ENCODE data around the gene PEX14. TPM values are rescaled to one million over a fixed set of nuclear protein-coding genes. Genes with fewer than 3 reads are reported as not detected.

The PEX14 gene
- total and polyA plus RNA-seq, 10 of the 15 experiments (the other 5 are each of a cell fraction or from before 2014, with no cell fraction given) = 1.4 to 23.2 (median 12.0) TPM

- Histone ChIP-seq H3K27me3 (replicated peaks in 1 of 2; ENCODE audit: control insufficient read depth in 2 of 2, insufficient read depth in 2 of 2, low read length in 1 of 2) (no peaks in the 10 kb centered on the region), H3K79me2 (ENCODE audit: control insufficient read depth, insufficient read depth, low read length) (peaks cover 20% of the 10 kb centered on the region), H2AFZ (ENCODE audit: control insufficient read depth, low read depth, low read length) (no peak overlapping the region), H4K20me1 (ENCODE audit: control insufficient read depth, insufficient read depth) (no peaks in the 10 kb centered on the region), H3K36me3 (ENCODE audit: control insufficient read depth in 2 of 2, insufficient read depth in 2 of 2, low read length in 1 of 2) (peaks cover 2 to 7% of the 10 kb centered on the region in 2 experiments; a peak in 1 of 4 replicates), H3K4me1 (ENCODE audit: control insufficient read depth, insufficient read depth, low read length) (peaks cover 16% of the 10 kb centered on the region), H3K27ac (ENCODE audit: control insufficient read depth, insufficient read depth) (no peak overlapping the region), H3K4me3 (no peak overlapping the region), H3K9me3 (replicated peaks; ENCODE audit: control insufficient read depth, insufficient read depth, low read length) (no peaks in the 10 kb centered on the region), H3K9ac (ENCODE audit: control insufficient read depth, insufficient read depth, low read length) (no peak overlapping the region), H3K4me2 (ENCODE audit: control insufficient read depth, insufficient read depth) (no peak overlapping the region)
- DNase-seq (ENCODE audit: low read depth, low spot score) = no peak
- CTCF ChIA-PET = interaction anchor here (0.6 to 0.8 kb wide), 3 partner anchors 8 to 367 kb away, joined by 3 to 4 read pairs (median 3); no protein-coding TSS in a partner anchor
- ATAC-seq = peak; percentile 55
- intact Hi-C loops (cut with micrococcal nuclease; ENCODE audit: unreplicated experiment) = loop anchor here (10.0 kb wide), 1 partner anchor 103 kb away; no protein-coding TSS in a partner anchor
- no peak for FAIRE-seq
- WGBS (ENCODE audit: insufficient coverage, insufficient replicate concordance, low lambda C conversion rate, missing lambda C conversion rate) = 50% methylated on average over 5 of the region's 5 CpGs
- RAD21 ChIA-PET (ENCODE audit: unreplicated experiment) = no interaction called here
- in situ Hi-C loops (cut with MboI) = no loop called here
- POLR2A ChIA-PET = interaction anchor here (0.6 to 0.7 kb wide), 2 partner anchors 458 to 1584 kb away, joined by 3 read pairs; no protein-coding TSS in a partner anchor
- TF ChIP-seq SRF (IDR thresholded peaks at IDR 0.05; ENCODE audit: low read depth in 2 of 2, low read length in 2 of 2) = no peak
- no peak for TF ChIP-seq MYC (IDR thresholded peaks at IDR 0.05; ENCODE audit: insufficient read depth, insufficient read length, insufficient replicate concordance, low read length, severe bottlenecking)
- TF ChIP-seq SIN3A (IDR thresholded peaks at IDR 0.05; ENCODE audit: low read depth, low read length) = no peak
- no peak for TF ChIP-seq KDM1A (IDR thresholded peaks at IDR 0.05; ENCODE audit: borderline replicate concordance)
- no peak for TF ChIP-seq NRF1 (conservative IDR thresholded peaks at IDR 0.05; ENCODE audit: low read depth, low read length)
- no peak for TF ChIP-seq NFYA (IDR thresholded peaks at IDR 0.05; ENCODE audit: borderline replicate concordance, low read depth, low read length)
- BruUV-seq (replicated peaks) = no TSS peak
- SMC1A ChIA-PET (ENCODE audit: uncharacterized antibody, unreplicated experiment) = interaction anchor here (0.9 to 1.2 kb wide), 2 partner anchors 10 to 73 kb away, joined by 3 read pairs; partner anchors contain the start of gene CENPS
Measured at GRCh38 chr1:10502206-10502605, 27.5 kb downstream of the PEX14 start.

- in situ Hi-C loops (cut with MboI) (no loop called here), intact Hi-C loops (cut with micrococcal nuclease; ENCODE audit: unreplicated experiment) (loop anchor here (10.0 kb wide), 1 partner anchor 101 kb away; no protein-coding TSS in a partner anchor)
- Histone ChIP-seq H3K4me2 (ENCODE audit: control insufficient read depth, insufficient read depth) (no peak overlapping the region), H3K27ac (ENCODE audit: control insufficient read depth, insufficient read depth) (no peak overlapping the region), H3K9me3 (replicated peaks; ENCODE audit: control insufficient read depth, insufficient read depth, low read length) (no peaks in the 10 kb centered on the region), H3K79me2 (ENCODE audit: control insufficient read depth, insufficient read depth, low read length) (peaks cover 18% of the 10 kb centered on the region), H3K36me3 (ENCODE audit: control insufficient read depth in 2 of 2, insufficient read depth in 2 of 2, low read length in 1 of 2) (peaks cover 0 to 1% of the 10 kb centered on the region in 2 experiments; a peak in 1 of 4 replicates), H3K9ac (ENCODE audit: control insufficient read depth, insufficient read depth, low read length) (no peak overlapping the region), H4K20me1 (ENCODE audit: control insufficient read depth, insufficient read depth) (no peaks in the 10 kb centered on the region), H3K27me3 (replicated peaks in 1 of 2; ENCODE audit: control insufficient read depth in 2 of 2, insufficient read depth in 2 of 2, low read length in 1 of 2) (no peaks in the 10 kb centered on the region), H3K4me3 (no peak overlapping the region), H3K4me1 (ENCODE audit: control insufficient read depth, insufficient read depth, low read length) (peaks cover 10% of the 10 kb centered on the region), H2AFZ (ENCODE audit: control insufficient read depth, low read depth, low read length) (no peak overlapping the region)
- DNase-seq (ENCODE audit: low read depth, low spot score) = no peak
- no peak for TF ChIP-seq SMAD1 (IDR thresholded peaks at IDR 0.05; ENCODE audit: low read depth, partially characterized antibody)
- TF ChIP-seq SMAD5 (IDR thresholded peaks at IDR 0.05; ENCODE audit: low read depth) = no peak
- TF ChIP-seq TAF1 (IDR thresholded peaks at IDR 0.05; ENCODE audit: borderline replicate concordance, low read depth, low read length) = no peak
- TF ChIP-seq RCOR1 (conservative IDR thresholded peaks at IDR 0.05; ENCODE audit: low read depth, low read length) = no peak
- TF ChIP-seq HSF1 (IDR thresholded peaks at IDR 0.05; ENCODE audit: low read depth, low read length) = no peak
- no peak for TF ChIP-seq ELK1 (IDR thresholded peaks at IDR 0.05; ENCODE audit: low read depth, low read length)
- TF ChIP-seq NR2C2 (IDR thresholded peaks at IDR 0.05; ENCODE audit: borderline replicate concordance, control insufficient read depth, insufficient read length, low read depth) = no peak
- 72% methylated on average over 5 of the region's 5 CpGs for WGBS (ENCODE audit: insufficient coverage, insufficient replicate concordance, low lambda C conversion rate, missing lambda C conversion rate)
- no TSS peak for BruUV-seq (replicated peaks)
- no peak for ATAC-seq
- SMC1A ChIA-PET (ENCODE audit: uncharacterized antibody, unreplicated experiment) = interaction anchor here (1.0 to 2.0 kb wide), 2 partner anchors 9 kb away, joined by 7 read pairs; no protein-coding TSS in a partner anchor
- CTCF ChIA-PET = interaction anchor here (1.5 to 2.5 kb wide), 3 partner anchors 9 to 438 kb away, joined by 3 to 21 read pairs (median 9); no protein-coding TSS in a partner anchor
- RAD21 ChIA-PET (ENCODE audit: unreplicated experiment) = interaction anchor here (0.6 to 2.1 kb wide), 2 partner anchors 9 to 361 kb away, joined by 4 to 6 read pairs; no protein-coding TSS in a partner anchor
- no peak for FAIRE-seq
- POLR2A ChIA-PET = no interaction called here
Measured at GRCh38 chr1:10504249-10504648, 29.5 kb downstream of the PEX14 start.
